HG02885 (cell line): ENCODE results near the gene AARSD1.
"Not testable (repeated sequence)": the region's sequence is repeated elsewhere in the genome, so short reads cannot be mapped to it uniquely, and the experiment has no call there.

ENCODE experiments used
- ATAC-seq: cut with Tn5 transposase; IDR thresholded peaks from one replicate; pipeline ENCODE4 v1.9.1; 2021; ENCODE audit warnings: mild to moderate bottlenecking; ENCODE audit not compliant: unreplicated experiment, poor library complexity

AARSD1 gene

GRCh38 chr17:42980766-42981397 lies 16.6 kb upstream of the AARSD1 start:
- ATAC-seq = peak; percentile 49

- ATAC-seq = peak; percentile 80
Measured at GRCh38 chr17:42980274-42980765, 16.1 kb upstream of the AARSD1 start, which contains the start of gene RUNDC1. Gene RUNDC1, plus strand, starts transcription at chr17:42980565. Its CDS starts 12 bp downstream, at chr17:42980577.

GRCh38 chr17:42979511-42980273 lies 15.4 kb upstream of the AARSD1 start, which contains the start of gene PTGES3L:
Gene PTGES3L, minus strand, starts transcription at chr17:42980080. Its CDS starts 27 bp downstream, at chr17:42980053.
- ATAC-seq = peak; percentile 27

GRCh38 chr17:42975701-42976100 lies 11.4 kb upstream of the AARSD1 start:
- ATAC-seq = not testable (repeated sequence)

GRCh38 chr17:42975265-42975664 lies 11.0 kb upstream of the AARSD1 start:
- ATAC-seq = no peak

- not testable (repeated sequence) for ATAC-seq
Measured at GRCh38 chr17:42973323-42973722, 9.1 kb upstream of the AARSD1 start.

- ATAC-seq = no peak
Measured at GRCh38 chr17:42971589-42971988, 7.3 kb upstream of the AARSD1 start.

GRCh38 chr17:42969001-42969581 lies 4.8 kb upstream of the AARSD1 start:
- ATAC-seq = no peak

- no peak for ATAC-seq
Measured at GRCh38 chr17:42967925-42968324, 3.7 kb upstream of the AARSD1 start.

- ATAC-seq = no peak
Measured at GRCh38 chr17:42953669-42954068, 10.6 kb downstream of the AARSD1 start.

- ATAC-seq = no peak
Measured at GRCh38 chr17:42950044-42950783, 14.0 kb downstream of the AARSD1 start.

- no peak for ATAC-seq
Measured at GRCh38 chr17:42946812-42947211, 17.4 kb downstream of the AARSD1 start.

GRCh38 chr17:42944211-42944610 lies 20.0 kb downstream of the AARSD1 start:
- ATAC-seq = no peak

- ATAC-seq = no peak
Measured at GRCh38 chr17:42937712-42938596, 26.3 kb downstream of the AARSD1 start.

- ATAC-seq = no peak
Measured at GRCh38 chr17:42929497-42929844, 34.8 kb downstream of the AARSD1 start.

GRCh38 chr17:42928714-42929496 lies 35.3 kb downstream of the AARSD1 start:
- ATAC-seq = no peak

- no peak for ATAC-seq
Measured at GRCh38 chr17:42924891-42925290, 39.4 kb downstream of the AARSD1 start.

- not testable (repeated sequence) for ATAC-seq
Measured at GRCh38 chr17:42923472-42923871, 40.8 kb downstream of the AARSD1 start.

GRCh38 chr17:42922294-42922693 lies 42.0 kb downstream of the AARSD1 start:
- no peak for ATAC-seq
